Measurements from ENCODE around the gene KCNC3.

Gene KCNC3

GRCh38 chr19:50275577-50276368 lies 53.4 kb downstream of the KCNC3 start:
- no peak for DNase-seq (ENCODE audit: low read depth)

GRCh38 chr19:50273821-50274220 lies 55.4 kb downstream of the KCNC3 start:
- no peak for DNase-seq (ENCODE audit: low read depth)

- no peak for DNase-seq (ENCODE audit: low read depth)
These were observed 56.8 kb downstream of the KCNC3 start for GRCh38 chr19:50272263-50272897.

DNA sequence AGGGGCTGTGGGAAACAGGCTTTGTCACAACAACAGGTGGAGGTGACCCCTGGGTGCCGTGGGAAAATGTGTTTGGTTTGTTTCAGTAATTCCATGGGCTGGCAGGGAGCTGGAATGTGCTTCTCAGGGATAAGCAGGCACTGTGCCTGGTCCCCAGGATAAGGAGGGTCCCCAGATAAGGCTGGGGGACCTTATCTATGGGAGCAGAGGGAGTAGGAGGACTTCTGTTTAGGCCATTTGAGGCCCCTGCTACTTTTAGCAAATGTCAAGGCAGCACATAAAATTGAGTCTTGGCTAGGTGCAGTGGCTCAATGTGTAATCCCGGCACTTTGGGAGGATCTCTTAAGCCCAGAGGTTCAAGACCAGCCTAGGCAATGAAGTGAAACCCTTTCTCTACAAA lies 59.5 kb downstream of the KCNC3 start:
- DNase-seq (ENCODE audit: low read depth): no peak

DNA sequence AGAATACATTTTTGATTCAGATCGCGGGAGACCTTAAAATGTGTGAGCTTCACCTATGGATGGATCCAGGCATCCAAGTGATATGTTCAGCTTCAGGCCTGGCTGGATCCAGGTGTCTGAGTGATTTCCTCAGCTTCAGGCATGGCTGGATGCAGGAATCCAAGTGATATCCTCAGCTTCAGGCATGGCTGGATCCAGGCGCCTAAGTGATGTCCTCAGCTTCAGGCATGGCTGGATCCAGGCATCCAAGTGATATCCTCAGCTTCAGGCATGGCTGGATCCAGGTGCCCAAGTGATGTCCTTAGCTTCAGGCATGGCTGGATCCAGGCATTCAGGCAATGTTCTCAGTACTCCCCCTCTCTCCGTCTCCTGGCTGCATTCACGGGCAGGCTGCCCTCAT lies 60.7 kb downstream of the KCNC3 start:
- no peak for DNase-seq (ENCODE audit: low read depth)

- no peak for DNase-seq (ENCODE audit: low read depth)
These were observed 61.1 kb downstream of the KCNC3 start for GRCh38 chr19:50268041-50268440.

DNA sequence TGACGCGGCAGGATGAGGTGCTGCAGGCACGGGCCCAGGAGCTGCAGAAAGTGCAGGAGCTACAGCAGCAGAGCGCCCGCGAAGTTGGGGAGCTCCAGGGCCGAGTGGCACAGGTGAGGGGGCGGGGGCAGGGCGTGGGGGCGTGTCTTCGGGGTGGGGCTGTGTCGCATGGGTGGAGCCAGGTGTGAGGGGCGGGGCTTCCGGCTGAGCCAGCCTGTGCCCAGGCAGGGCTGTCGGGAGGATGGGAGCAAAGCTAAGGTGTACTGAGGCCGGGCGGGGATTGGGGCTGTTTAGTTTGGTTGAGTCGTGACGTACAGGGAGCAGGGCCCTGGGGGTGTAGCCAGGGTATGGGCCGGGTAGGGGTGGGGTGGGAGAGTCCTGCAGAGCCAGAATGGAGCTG lies 62.3 kb downstream of the KCNC3 start:
- no peak for DNase-seq (ENCODE audit: low read depth)

DNA sequence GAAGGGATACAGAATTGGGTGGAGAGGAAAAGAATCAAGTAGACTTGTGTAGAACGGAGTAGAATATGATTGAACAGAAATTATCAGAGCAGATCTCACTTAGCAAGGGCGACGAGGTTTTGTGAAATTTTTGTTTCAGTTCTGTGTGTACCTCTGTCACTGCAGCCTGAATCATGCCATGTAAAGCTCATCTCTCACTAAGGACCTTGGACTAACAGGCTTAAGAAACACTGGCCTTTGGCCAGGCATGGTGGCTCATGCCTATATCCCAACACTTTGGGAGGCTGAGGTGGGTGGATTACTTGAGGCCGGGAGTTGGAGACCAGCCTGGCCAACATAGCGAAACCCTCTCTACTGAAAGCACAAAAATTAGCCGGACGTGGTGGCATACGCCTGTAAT lies 63.1 kb downstream of the KCNC3 start:
- no peak for DNase-seq (ENCODE audit: low read depth)

DNA sequence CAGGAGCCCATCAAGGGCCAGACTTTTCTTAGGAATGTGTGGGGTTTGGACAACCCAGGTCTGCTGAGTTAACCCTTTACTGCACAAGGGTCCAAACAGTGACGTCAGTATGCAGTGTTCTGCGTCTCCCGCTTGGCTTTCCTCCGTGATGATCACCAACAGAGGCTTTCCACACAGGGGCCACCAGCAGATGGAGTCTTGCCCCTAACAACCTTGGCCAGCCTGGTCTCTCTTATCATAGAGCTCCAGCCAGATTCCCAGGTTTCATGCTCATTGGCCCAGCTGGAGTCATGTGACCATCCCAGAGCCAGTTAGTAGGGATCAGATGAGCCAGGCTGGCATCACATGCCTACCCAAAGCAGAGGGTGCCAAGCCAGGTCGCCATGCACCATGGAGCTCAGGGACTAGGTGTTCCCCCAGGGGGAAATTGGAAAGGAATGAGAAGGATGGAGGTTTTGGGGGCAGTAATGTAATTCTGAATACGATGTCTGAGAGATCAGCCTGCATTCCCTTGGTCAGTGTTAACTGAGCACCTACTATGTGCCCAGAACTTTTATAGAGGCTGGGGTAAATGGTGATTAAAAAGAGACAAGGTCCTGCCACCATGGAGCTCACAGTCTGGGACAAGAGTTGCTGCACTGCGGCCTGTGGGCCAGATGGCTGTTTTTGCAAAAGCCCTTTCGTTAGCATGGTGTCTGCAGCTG lies 64.5 kb downstream of the KCNC3 start:
- DNase-seq (ENCODE audit: low read depth): no peak

GRCh38 chr19:50263176-50263575 lies 66.0 kb downstream of the KCNC3 start:
- DNase-seq (ENCODE audit: low read depth): no peak

Data from activated T-helper 9 cell treated with anti-CD3 and anti-CD28 coated beads, Interleukin-2, amount 50 U/mL, for 16 hours (primary cell).